ENCODE results near the gene SYNJ1.
"Not testable (repeated sequence)": the region's sequence is repeated elsewhere in the genome, so short reads cannot be mapped to it uniquely, and the experiment has no call there.

SYNJ1 gene

DNA sequence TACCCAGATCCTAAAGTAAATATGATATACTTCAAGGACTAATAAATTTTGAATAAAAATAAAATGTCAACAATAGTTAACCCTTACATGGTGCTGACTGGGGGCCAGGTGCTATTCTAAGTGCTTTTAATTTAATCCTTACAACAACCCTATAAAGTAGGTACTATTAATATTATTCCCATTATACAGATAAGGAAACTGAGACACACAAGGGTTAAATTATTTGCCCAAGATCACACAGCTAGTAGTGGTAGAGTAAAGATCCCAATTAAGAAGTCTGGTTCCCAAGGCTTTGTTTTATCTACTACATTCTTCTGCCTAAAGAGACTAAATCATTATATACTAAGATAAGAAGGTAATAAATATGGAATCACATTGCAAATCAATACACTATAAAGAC lies 34.2 kb downstream of the SYNJ1 start:
- DNase-seq (ENCODE audit: low read depth), result no peak

- DNase-seq (ENCODE audit: low read depth), result no peak
These were observed 37.7 kb downstream of the SYNJ1 start for GRCh38 chr21:32690085-32690484.

GRCh38 chr21:32687643-32688345 lies 40.0 kb downstream of the SYNJ1 start:
- no peak for DNase-seq (ENCODE audit: low read depth)

DNA sequence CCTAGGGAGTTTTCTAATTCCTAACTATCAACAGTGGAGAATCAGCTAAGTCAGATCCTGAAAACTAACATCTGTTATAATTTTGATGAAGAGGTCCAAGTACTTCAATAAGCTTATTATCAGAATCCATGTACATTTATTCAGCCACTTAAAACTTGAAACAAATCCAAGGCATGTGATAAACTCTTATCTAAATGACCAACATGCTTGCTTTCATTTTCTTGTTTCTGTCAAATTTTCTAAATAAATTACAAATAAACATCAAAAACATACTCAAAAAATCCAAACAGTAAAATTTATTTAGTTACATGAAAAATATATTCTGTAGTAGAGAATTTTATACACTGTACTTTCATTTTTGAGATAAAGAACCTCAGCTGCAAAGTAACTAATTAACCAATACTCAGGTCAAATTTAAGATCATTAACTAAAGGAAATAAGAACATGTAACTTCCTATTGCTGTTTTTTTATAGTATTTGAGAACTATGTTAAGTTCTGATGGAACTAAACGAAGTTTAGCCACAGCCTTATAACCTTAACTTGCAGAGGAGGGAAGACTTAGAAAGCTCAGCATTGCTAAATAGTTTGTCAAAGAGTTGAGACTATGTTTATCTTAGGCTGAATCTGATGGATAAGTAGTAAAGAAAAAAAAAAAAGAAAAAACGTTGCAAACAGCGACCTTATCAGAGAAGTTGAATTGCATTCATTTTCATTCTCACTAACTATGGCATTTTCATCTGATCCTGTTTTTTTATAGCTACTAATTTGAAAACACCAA lies 44.9 kb downstream of the SYNJ1 start:
- no peak for DNase-seq (ENCODE audit: low read depth)

- DNase-seq (ENCODE audit: low read depth), result no peak
These were observed 53.1 kb downstream of the SYNJ1 start for GRCh38 chr21:32674731-32675130.

DNA sequence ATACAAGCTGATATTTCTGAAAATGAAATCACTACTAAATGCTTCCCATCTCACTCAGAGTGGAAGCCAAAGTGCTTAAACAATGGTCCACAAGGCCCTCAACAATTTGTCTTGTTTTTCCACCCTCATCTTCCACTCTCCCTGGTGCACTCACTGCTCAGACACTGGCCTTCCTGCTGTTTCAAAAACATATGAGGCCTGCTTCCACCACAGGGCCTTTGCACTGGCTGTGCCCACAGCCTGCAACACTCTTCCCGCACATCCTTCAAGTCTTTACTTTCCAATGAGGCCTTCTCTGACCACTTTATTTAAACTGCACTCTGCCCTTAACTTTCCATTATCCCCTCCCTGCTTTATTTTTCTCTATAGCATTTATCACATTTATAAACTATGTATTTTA lies 53.8 kb downstream of the SYNJ1 start:
- no peak for DNase-seq (ENCODE audit: low read depth)

DNA sequence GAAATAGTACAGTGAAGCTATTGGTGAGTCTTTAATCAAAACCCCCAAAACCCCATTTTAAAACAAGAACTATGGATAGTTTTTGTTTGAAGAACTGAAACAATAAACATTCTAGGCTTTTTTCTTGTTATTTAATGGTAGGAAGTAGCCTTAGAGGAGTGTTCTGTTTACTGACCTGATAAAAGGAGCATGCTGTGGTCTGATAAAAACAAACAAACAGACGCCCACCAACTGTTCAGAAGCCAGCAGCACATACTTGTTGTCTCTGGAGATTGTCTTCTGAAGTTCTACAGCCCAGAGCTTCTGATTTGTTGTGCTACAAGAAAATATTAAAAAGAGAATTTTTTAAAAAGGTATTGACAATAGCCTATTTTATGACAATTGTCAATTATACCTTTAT lies 61.6 kb downstream of the SYNJ1 start:
- no peak for DNase-seq (ENCODE audit: low read depth)

DNA sequence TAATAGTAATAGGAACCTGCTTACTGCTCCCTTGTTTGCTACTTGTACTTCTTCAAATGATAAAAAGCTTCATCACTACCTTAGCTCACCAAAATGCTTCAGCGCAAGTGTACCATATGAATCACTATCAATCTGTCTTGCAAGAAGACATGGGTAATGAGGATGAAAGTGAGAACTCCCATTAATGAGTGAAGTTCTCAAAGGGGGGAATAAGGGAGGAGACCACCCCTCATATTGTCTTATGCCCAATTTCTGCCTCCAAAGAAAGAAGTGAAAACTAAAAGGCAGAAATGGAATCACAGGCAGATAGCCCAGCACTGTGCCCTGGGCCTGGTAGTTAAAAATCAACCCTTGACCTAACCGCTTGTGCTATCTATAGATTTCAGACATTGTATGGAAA lies 63.7 kb downstream of the SYNJ1 start:
- not testable (repeated sequence) for DNase-seq (ENCODE audit: low read depth)

DNA sequence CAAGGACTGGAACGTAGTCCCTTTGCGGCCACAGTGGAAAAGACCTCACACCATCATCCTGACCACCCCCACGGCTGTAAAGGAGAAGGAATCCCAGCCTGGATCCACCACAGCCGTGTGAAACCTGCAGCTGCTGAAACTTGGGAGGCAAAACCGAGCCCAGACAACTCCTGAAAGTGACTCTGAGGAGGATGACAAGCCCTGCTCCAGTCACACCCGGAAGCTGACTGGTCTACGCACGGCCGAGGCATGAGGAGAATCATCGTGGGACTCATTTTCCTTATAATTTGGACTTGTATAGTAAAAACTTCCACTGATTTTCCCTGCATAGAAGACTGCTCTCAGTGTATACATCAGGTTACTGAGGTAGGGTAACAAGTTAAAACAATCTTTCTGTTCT lies 65.8 kb downstream of the SYNJ1 start:
- DNase-seq (ENCODE audit: low read depth), result not testable (repeated sequence)

GRCh38 chr21:32661026-32661782 lies 66.6 kb downstream of the SYNJ1 start:
- not testable (repeated sequence) for DNase-seq (ENCODE audit: low read depth)

DNA sequence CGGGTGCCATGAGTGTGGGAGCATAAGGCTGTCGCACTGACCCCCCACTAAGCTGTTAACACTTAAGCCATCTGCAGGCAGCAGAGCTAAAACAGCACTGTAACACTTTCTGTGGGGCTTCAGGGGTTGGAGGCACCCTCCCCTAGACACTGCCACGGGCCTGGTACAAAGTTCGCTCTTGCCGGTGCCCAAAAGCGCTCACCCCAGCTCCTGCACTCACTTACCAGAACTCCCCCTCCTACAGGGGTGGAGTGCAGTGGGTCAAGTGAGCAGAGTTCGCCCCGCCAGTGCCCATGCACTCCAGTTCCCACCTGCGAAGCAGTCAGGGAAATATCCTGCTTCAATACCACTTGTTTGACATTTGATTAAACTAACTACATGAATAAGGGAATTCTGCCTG lies 69.3 kb downstream of the SYNJ1 start:
- DNase-seq (ENCODE audit: low read depth), result no peak

- DNase-seq (ENCODE audit: low read depth), result peak; percentile 18
These were observed 74.4 kb downstream of the SYNJ1 start for GRCh38 chr21:32653326-32653901.

GRCh38 chr21:32648165-32648564 lies 79.6 kb downstream of the SYNJ1 start:
- DNase-seq (ENCODE audit: low read depth), result peak; percentile 9

GRCh38 chr21:32645261-32646182 lies 82.3 kb downstream of the SYNJ1 start:
- DNase-seq (ENCODE audit: low read depth), result no peak

- DNase-seq (ENCODE audit: low read depth), result no peak
These were observed 85.8 kb downstream of the SYNJ1 start for GRCh38 chr21:32641710-32642698.

GRCh38 chr21:32626621-32627196 lies 101.1 kb downstream of the SYNJ1 start:
- DNase-seq (ENCODE audit: low read depth), result peak; percentile 44

DNA sequence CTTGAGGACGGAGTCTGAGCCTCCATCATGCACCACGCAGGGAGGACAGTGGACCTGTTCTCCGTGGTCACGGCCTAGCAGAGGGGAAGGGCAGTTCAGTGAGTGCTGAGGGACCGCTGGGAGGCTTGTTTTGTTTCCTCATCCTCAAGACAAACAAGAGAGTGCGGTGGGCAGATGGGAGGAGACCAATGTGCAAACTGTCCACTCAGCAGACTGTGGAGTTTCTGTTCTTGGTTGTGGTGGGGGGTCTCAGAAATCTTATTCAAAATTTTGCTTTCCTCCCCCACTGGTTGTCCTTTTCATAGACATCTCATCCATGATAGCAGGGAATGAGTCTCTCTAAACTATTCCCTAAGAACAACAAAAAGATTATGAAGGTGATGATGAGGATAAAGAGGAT lies 109.6 kb downstream of the SYNJ1 start:
- not testable (repeated sequence) for DNase-seq (ENCODE audit: low read depth)

DNA sequence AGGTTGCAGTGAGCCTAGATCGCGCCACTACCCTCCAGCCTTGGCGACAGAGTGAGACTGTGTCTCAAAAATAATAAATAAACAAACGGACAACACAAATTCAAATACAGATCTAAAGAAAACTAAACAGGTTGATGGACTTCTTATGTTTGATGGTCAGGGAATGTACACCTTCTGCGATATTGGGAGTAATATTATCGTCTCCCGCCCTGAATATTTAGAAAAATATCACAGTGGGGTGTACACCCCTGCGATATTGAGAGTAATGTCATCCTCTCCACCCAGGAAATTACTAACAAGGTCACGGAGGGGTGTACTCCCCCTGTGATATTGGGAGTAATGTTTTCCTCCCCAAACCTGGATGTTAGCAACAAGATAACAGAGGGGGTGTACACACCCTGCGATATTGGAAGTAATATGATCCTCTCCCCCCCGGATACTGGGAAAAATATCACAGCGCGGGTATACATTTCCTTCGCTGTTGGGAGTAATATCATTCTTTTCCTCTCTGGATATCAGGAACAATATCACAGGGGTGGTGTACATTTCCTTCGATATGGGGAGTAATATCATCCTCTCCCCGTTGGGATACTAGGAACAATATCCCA lies 114.3 kb downstream of the SYNJ1 start:
- no peak for DNase-seq (ENCODE audit: low read depth)

DNA sequence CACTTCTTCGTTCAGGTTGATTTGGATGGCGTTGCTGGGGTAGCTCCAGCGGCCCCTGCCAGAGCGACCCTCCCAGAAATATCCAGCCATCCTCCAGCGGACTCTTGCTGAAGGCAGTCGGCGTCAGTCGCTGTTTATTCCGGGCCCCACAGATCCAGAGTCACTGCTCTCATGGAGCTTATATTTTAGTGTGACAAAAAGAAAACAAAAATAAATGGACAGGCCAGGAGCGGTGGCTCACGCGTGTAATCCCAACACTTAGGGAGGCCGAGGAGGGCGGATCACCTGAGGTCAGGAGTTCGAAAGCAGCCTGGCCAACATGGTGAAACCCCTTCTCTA lies 114.8 kb downstream of the SYNJ1 start:
- DNase-seq (ENCODE audit: low read depth), result no peak

All from iris pigment epithelial cell (primary cell).